NCI-H2171 treated with DMSO at 0.1 percent for 48 hours (cell line): ENCODE measurements around the gene PCCA.

Experiments
- DNase-seq: peaks from one replicate; lab custom pipeline; 2025; lab: John Stamatoyannopoulos, UW

The PCCA gene

GRCh38 chr13:100465558-100465957 lies 376.7 kb downstream of the PCCA start:
- no peak for DNase-seq

GRCh38 chr13:100470866-100471505 lies 382.1 kb downstream of the PCCA start:
- DNase-seq, result no peak

DNA sequence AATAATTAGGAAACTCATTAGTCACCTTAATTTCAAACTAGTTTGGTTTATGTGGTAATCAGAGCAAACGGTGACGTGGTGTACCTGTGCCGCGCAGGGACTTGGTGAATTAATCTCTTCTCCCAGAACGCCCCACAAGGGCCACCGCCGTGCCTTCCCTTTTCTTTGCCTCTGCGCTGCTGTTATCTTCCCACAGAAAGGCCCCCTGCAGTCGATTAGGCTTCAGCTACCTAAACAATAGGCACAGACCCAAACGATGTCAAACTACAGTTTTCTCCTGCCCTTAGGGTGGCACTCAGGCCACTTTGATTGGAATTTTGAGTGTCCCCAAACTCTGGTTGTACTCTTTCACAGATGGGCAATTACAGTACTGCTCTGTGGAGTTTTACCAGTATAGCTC lies 384.2 kb downstream of the PCCA start:
- DNase-seq, result no peak

GRCh38 chr13:100473501-100474044 lies 384.7 kb downstream of the PCCA start:
- no peak for DNase-seq

- DNase-seq, result no peak
These were observed 388.1 kb downstream of the PCCA start for GRCh38 chr13:100476963-100477362.

- no peak for DNase-seq
These were observed 389.4 kb downstream of the PCCA start for GRCh38 chr13:100478107-100478809.

GRCh38 chr13:100480676-100481075 lies 391.8 kb downstream of the PCCA start:
- DNase-seq, result no peak

DNA sequence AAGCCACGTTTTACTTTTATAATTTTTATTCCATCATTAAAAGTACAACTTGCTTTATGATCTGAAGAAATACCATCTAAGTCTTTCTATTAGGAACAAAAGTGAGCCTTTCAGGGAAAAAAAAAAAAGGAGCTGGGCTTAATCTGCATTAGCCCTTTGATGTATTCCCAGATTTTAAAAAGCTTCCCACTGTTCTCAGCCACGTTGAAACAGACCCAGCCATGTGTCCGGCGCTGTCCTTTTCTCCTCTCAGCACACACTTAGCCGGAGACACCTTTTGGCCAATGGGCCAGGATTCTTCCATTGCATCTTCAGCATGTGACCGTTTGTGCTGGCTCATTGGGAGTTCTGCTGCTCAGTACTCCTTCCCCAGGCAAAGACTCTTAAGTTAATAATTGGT lies 394.2 kb downstream of the PCCA start:
- no peak for DNase-seq

GRCh38 chr13:100483841-100484381 lies 395.0 kb downstream of the PCCA start:
- peak; percentile 30 for DNase-seq

DNA sequence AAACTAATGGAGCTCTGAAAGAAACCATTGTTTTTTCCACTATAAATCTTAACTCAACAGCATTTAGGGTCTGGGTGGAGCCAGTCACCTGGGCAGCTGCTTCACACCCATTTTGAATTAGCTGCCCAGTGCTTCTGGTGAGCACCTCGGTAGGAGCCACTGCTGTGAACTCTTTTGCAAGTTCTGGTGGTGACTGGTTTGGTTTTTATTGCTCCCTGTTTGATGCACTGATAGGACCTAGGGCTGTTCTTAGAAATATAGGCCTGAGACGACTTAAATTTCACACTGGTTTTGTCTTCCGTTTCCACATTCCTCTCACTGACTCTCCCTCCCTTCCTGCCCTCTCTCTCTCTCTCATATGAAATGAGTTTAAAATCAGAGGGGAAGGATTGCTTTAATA lies 395.8 kb downstream of the PCCA start:
- no peak for DNase-seq

DNA sequence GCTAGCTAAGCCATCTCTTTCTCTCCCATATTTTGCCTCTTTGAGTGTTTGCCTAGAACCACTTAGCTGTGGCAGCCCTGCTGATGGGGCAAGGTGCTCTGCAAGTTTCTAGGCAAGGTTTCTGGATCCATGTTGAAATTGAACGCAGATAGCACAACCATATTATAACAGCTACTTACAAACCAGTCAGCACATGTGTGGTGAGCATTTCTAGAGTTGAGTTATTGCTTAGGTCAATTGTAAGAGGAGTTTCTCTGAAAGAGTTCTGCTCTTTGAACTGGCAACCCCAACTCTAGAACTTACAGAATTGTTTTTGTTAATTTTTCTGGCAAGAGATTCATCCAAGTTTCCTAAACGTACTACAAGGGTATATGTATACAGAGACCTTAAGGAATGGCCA lies 396.4 kb downstream of the PCCA start:
- no peak for DNase-seq

- DNase-seq, result no peak
These were observed 401.8 kb downstream of the PCCA start for GRCh38 chr13:100490692-100491091.

DNA sequence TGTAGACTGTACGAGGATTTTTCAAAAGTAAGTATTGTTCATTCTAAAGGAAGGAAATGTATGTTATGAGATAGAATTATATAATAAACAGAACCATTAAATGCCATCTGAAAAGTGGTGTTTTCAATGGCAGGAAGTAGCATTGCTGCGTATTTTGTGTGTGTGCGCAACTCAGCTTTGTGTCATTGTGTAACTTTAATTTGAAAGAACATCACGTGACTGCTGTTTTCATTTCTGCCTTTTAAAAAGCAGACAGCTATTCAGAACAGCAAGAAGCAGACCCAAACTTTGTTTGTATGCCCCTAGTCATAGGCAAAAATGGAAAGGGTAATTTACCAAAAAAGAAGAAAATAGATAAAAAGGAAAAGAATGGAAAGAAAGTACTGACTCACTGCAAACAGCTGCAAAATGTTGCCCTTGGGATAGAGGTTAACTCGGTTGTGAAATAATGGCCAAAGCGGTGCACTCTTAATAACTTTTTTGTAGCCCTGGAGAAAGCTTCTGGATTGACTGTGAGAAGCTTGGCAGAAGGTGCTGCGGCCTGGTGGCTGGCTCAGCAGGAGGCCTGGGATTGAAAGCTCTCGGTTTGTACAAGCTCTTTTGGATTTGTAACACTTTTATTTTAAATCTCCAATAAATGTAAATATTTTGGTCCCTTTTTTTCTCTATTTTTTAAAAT lies 402.4 kb downstream of the PCCA start:
- DNase-seq, result no peak

- DNase-seq, result no peak
These were observed 404.5 kb downstream of the PCCA start for GRCh38 chr13:100493418-100493817.

GRCh38 chr13:100495455-100495854 lies 406.6 kb downstream of the PCCA start:
- DNase-seq, result peak; percentile 25

GRCh38 chr13:100497389-100497788 lies 408.5 kb downstream of the PCCA start:
- peak; percentile 16 for DNase-seq

DNA sequence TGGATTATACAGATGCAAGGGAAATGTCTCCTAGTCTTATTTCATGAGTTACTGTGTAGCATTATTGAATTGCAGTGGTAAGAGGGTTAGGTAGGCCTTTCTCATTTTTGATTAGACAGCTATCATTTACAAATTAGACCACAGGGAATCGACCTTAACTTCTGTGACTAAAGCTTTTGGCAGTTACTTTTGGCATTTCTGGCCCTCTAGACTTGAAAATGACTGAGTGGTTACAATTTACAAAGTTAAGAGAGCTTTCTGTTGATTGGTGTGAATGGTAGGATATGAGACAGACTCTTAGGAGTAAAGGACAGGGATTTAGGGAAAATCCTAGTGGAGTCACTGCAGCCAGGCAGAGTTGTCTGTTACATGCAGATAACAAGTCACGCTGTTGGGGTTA lies 413.6 kb downstream of the PCCA start:
- DNase-seq, result no peak

GRCh38 chr13:100503622-100504021 lies 414.7 kb downstream of the PCCA start:
- no peak for DNase-seq

DNA sequence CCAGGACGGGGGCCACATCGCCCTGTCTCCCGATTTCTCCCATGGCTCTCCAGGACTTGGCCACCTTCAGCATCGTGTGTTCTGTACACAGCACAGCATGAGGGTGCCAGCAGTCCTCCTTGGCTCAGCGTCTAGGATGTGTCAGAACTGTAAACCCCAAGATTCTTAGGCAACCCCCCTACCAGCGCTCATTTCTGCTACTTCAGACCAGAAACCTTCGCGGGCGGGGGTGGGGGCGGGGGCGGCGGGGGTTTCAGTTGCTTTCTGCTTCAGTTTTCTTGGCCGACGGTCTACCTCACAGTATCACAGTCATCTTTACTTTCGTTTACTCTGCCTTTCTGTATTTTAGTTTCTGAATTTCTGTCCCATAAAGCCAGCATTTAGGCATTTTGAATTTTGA lies 417.3 kb downstream of the PCCA start:
- DNase-seq, result no peak

DNA sequence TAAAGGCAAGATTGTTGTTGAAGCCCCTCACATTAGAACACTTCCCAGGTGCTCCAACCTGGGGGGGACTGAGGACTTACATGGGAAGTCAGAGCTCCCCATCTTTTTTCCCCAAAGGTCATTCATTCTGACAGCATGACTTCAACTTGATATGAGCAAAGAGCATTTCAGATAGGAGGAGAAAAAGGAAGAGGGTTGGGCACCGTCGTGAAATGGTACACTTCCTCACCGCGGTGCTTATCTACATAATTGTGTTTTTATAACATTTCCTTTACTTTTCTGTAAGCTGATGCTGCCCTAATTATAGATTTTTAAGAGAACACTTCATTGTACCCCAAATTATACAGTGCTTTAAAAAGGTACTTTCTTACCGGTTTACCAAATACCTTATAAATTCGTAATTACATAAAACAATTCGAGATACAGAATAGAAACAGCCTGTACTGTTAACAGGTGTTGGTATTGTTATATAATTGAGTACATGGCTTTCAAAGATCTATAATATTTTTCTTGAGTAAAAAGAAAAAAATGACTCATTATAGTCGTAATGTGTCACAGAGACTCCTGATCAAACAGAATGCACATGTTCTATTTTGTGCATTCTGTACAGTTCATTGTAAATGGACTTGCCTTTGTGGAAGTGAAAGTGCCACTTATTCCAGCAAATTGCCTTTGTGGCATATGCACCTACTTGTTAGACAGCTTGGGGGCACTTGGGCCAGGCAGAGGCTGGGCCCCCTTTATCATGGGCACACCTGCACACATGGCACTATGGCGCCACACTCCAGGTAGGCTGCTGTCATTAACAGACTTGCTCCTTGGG lies 417.9 kb downstream of the PCCA start:
- DNase-seq, result no peak

GRCh38 chr13:100508455-100508854 lies 419.6 kb downstream of the PCCA start:
- no peak for DNase-seq

DNA sequence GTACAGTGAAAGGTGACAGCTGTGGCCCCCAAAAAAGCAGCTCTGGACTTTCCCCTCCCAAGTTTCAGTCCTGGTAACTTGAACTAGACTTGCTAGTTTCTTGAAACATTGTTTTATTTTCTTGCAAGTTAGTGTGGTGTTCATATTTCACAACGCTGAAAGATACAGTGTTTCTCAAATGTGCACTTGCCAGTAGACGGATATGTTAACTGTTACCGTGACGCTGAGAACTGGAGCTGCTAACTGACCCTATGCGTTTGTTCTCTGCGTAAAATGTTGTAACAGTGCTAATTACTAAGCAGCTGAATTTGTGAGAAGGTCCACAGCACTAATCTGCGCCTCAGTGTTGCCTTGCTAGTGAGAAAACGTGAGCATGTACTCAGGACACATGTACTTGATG lies 420.1 kb downstream of the PCCA start:
- DNase-seq, result no peak
